GM23338 (cell line): Measurements from ENCODE around the gene DFFB. TPM values are rescaled to one million over a fixed set of nuclear protein-coding genes. Genes with fewer than 3 reads are reported as not detected.

Experiments used
- ATAC-seq: fragments of 200-7000 bp; cut with Tn5 transposase; 3 replicates; pipeline ENCODE4 v1.9.1; 2020
- DNase-seq: peaks from one replicate; pipeline ENCODE4 v3.0.0-alpha.2; 2015; ENCODE audit warnings: low spot score
- H2AFZ ChIP-seq: fragments of 200-600 bp; sonication (generic); 2 replicates; pipeline ENCODE4 v1.8.0; 2016; ENCODE audit warnings: antibody characterized with exemption, mild to moderate bottlenecking, moderate library complexity
- H3F3A ChIP-seq: fragments of 200-600 bp; sonication (generic); replicated peaks from 2 replicates; pipeline ENCODE4 v1.8.0; 2017; ENCODE audit warnings: antibody characterized with exemption, mixed run types, low read depth
- H3K27ac ChIP-seq: fragments of 200-600 bp; sonication (generic); 2 replicates; pipeline ENCODE4 v1.6.1; 2016; ENCODE audit warnings: low read depth
- H3K27me3 ChIP-seq: fragments of 200-600 bp; sonication (generic); 2 replicates; pipeline ENCODE4 v1.8.0; 2016; ENCODE audit warnings: mild to moderate bottlenecking, mixed run types, moderate library complexity; ENCODE audit not compliant: insufficient read depth
- H3K36me3 ChIP-seq: fragments of 200-600 bp; sonication (generic); 2 replicates; pipeline ENCODE4 v1.8.0; 2016; ENCODE audit warnings: mild to moderate bottlenecking; ENCODE audit not compliant: insufficient read depth
- H3K4me1 ChIP-seq: fragments of 200-600 bp; sonication (generic); 2 replicates; pipeline ENCODE4 v1.8.0; 2016; ENCODE audit warnings: mild to moderate bottlenecking, moderate library complexity; ENCODE audit not compliant: insufficient read depth
- H3K4me2 ChIP-seq: fragments of 200-600 bp; sonication (generic); 2 replicates; pipeline ENCODE4 v1.7.1; 2017; ENCODE audit warnings: mixed run types
- H3K4me3 ChIP-seq: fragments of 200-600 bp; sonication (generic); 2 replicates; pipeline ENCODE4 v1.6.1; 2016; ENCODE audit warnings: mixed run types
- H3K79me2 ChIP-seq: fragments of 200-600 bp; sonication (generic); replicated peaks from 2 replicates; pipeline ENCODE4 v1.8.0; 2017; ENCODE audit warnings: mild to moderate bottlenecking; ENCODE audit not compliant: insufficient read depth
- H3K9me2 ChIP-seq: fragments of 200-600 bp; sonication (generic); 2 replicates; pipeline ENCODE4 v1.8.0; 2017; ENCODE audit not compliant: insufficient read depth
- H4K20me1 ChIP-seq: fragments of 200-600 bp; sonication (generic); replicated peaks from 2 replicates; pipeline ENCODE4 v1.8.0; 2017; ENCODE audit warnings: mild to moderate bottlenecking; ENCODE audit not compliant: insufficient read depth
- H3K27ac Mint-ChIP-seq: 2 replicates; pipeline ENCODE4 v1.8.0; 2020; ENCODE audit warnings: inconsistent platforms, mild to moderate bottlenecking, moderate library complexity, mixed read lengths
- H3K27me3 Mint-ChIP-seq: 3 replicates; pipeline ENCODE4 v1.8.0; 2022; ENCODE audit warnings: low read depth, mild to moderate bottlenecking, moderate library complexity, mixed read lengths, inconsistent platforms; ENCODE audit not compliant: insufficient read depth, poor library complexity
- H3K36me3 Mint-ChIP-seq: 3 replicates; pipeline ENCODE4 v1.8.0; 2021; ENCODE audit warnings: low read depth, mild to moderate bottlenecking, inconsistent platforms, moderate library complexity, mixed read lengths
- H3K4me1 Mint-ChIP-seq: 3 replicates; pipeline ENCODE4 v1.8.0; 2020; ENCODE audit warnings: mild to moderate bottlenecking, inconsistent platforms, mixed read lengths
- H3K4me3 Mint-ChIP-seq: 3 replicates; pipeline ENCODE4 v1.8.0; 2021; ENCODE audit warnings: moderate library complexity, mild to moderate bottlenecking, inconsistent platforms, mixed read lengths
- H3K9me3 Mint-ChIP-seq: 3 replicates; pipeline ENCODE4 v1.8.0; 2020; ENCODE audit warnings: moderate library complexity, mild to moderate bottlenecking, inconsistent platforms, mixed read lengths
- CREB1 ChIP-seq: fragments of 250-450 bp; sonication (Bioruptor Pico); IDR thresholded peaks from 2 replicates; pipeline ENCODE4 v1.5.0; 2020; ENCODE audit warnings: low read depth, mild to moderate bottlenecking, moderate library complexity
- EZH2phosphoT487 ChIP-seq: fragments of 200-600 bp; sonication (generic); IDR thresholded peaks from one replicate; pipeline ENCODE4 v1.8.1; 2018; ENCODE audit warnings: antibody characterized with exemption; ENCODE audit not compliant: unreplicated experiment
- NANOG ChIP-seq: IDR thresholded peaks from 2 replicates; pipeline ENCODE4 v1.6.1; 2016; ENCODE audit warnings: antibody characterized with exemption, borderline replicate concordance
- POLR2AphosphoS5 ChIP-seq: IDR thresholded peaks from 2 replicates; pipeline ENCODE4 v1.6.1; 2016; ENCODE audit warnings: antibody characterized with exemption, low read depth
- STAT1 ChIP-seq: IDR thresholded peaks from one replicate; pipeline ENCODE4 v1.6.1; 2016; ENCODE audit warnings: antibody characterized with exemption; ENCODE audit not compliant: unreplicated experiment
- ZNF114 ChIP-seq: fragments of 250-450 bp; sonication (Bioruptor Pico); IDR thresholded peaks from 2 replicates; pipeline ENCODE4 v1.5.0; 2020; ENCODE audit warnings: mild to moderate bottlenecking, moderate library complexity
- ZNF331 ChIP-seq: fragments of 250-450 bp; sonication (Bioruptor Pico); IDR thresholded peaks from 2 replicates; pipeline ENCODE4 v1.5.0; 2020; ENCODE audit warnings: low read depth, mild to moderate bottlenecking, moderate library complexity
- polyA plus RNA-seq: library from polyadenylated mRNA; unstranded; fragments of >200 nt; fragmentation: Nextera tagmentation; extraction: Ambion mirVana; gene quantifications from 2 replicates; pipeline ENCODE4 v1.2.1, GENCODE V29; 2016
- total RNA-seq: library from RNA; depleted of rRNA; stranded (reverse); fragments of >200 nt; shearing (Covaris generic); gene quantifications from 2 replicates; pipeline ENCODE4 v1.2.3, GENCODE V29; 2014
- TF ChIP-seq, protein P1 (sequence below): IDR thresholded peaks from 2 replicates; pipeline ENCODE4 v1.6.1; 2016; ENCODE audit warnings: antibody characterized with exemption
- TF ChIP-seq, protein P2 (sequence below), 2 experiments: fragments of 200-600 bp in 1 of 2; sonication (generic) in 1 of 2; conservative IDR thresholded peaks; 2 replicates each; pipeline versions ENCODE4 v1.5.1 to v1.6.1; 2016 to 2017; ENCODE audit warnings: antibody characterized with exemption in 2 of 2, low read depth in 2 of 2, mild to moderate bottlenecking in 2 of 2, moderate library complexity in 1 of 2
- TF ChIP-seq, protein P3 (sequence below): fragments of 250-450 bp; sonication (Bioruptor Pico); IDR thresholded peaks from 2 replicates; pipeline ENCODE4 v1.5.0; 2020; ENCODE audit warnings: mild to moderate bottlenecking, moderate library complexity

DFFB gene
- total and polyA plus RNA-seq, 2 experiments from 2014 or later, result 6.5 to 18.1 TPM

- no peaks in the 10 kb centered on the region for H3K9me2 ChIP-seq
- no peaks in the 10 kb centered on the region for H3K9me3 Mint-ChIP-seq
- ATAC-seq (no peak), DNase-seq (no peak)
- H3K4me1 Mint-ChIP-seq, result peaks cover 9% of the 10 kb centered on the region; the same call in 2 of the 3 replicates
- no peak overlapping the region for H2AFZ ChIP-seq
- H3K27ac Mint-ChIP-seq, result no peak overlapping the region
- no peaks in the 10 kb centered on the region for H3F3A ChIP-seq
- no peaks in the 10 kb centered on the region for H3K4me1 ChIP-seq
- peaks cover 9% of the 10 kb centered on the region for H3K27me3 Mint-ChIP-seq
- peaks cover 32% of the 10 kb centered on the region for H3K79me2 ChIP-seq
- H3K27ac ChIP-seq, result no peak overlapping the region
- no peak for TF ChIP-seq POLR2AphosphoS5
- TF ChIP-seq, protein P1, sequence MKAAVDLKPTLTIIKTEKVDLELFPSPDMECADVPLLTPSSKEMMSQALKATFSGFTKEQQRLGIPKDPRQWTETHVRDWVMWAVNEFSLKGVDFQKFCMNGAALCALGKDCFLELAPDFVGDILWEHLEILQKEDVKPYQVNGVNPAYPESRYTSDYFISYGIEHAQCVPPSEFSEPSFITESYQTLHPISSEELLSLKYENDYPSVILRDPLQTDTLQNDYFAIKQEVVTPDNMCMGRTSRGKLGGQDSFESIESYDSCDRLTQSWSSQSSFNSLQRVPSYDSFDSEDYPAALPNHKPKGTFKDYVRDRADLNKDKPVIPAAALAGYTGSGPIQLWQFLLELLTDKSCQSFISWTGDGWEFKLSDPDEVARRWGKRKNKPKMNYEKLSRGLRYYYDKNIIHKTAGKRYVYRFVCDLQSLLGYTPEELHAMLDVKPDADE, result no peak
- TF ChIP-seq CREB1, result no peak
- TF ChIP-seq, protein P2, sequence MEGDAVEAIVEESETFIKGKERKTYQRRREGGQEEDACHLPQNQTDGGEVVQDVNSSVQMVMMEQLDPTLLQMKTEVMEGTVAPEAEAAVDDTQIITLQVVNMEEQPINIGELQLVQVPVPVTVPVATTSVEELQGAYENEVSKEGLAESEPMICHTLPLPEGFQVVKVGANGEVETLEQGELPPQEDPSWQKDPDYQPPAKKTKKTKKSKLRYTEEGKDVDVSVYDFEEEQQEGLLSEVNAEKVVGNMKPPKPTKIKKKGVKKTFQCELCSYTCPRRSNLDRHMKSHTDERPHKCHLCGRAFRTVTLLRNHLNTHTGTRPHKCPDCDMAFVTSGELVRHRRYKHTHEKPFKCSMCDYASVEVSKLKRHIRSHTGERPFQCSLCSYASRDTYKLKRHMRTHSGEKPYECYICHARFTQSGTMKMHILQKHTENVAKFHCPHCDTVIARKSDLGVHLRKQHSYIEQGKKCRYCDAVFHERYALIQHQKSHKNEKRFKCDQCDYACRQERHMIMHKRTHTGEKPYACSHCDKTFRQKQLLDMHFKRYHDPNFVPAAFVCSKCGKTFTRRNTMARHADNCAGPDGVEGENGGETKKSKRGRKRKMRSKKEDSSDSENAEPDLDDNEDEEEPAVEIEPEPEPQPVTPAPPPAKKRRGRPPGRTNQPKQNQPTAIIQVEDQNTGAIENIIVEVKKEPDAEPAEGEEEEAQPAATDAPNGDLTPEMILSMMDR (conservative IDR thresholded peaks at IDR 0.05; ENCODE audit: low read depth in 2 of 2), result no peak
- H3K4me3 Mint-ChIP-seq, result no peak overlapping the region
- H4K20me1 ChIP-seq, result no peaks in the 10 kb centered on the region; the same call in 1 of the 2 replicates
- H3K36me3 Mint-ChIP-seq, result no peaks in the 10 kb centered on the region
- H3K36me3 ChIP-seq, result no peaks in the 10 kb centered on the region
- H3K4me3 ChIP-seq, result no peak overlapping the region
- no peak overlapping the region for H3K4me2 ChIP-seq
- H3K27me3 ChIP-seq, result no peaks in the 10 kb centered on the region
Measured at GRCh38 chr1:3852091-3852490, 5.2 kb upstream of the DFFB start.

DNA sequence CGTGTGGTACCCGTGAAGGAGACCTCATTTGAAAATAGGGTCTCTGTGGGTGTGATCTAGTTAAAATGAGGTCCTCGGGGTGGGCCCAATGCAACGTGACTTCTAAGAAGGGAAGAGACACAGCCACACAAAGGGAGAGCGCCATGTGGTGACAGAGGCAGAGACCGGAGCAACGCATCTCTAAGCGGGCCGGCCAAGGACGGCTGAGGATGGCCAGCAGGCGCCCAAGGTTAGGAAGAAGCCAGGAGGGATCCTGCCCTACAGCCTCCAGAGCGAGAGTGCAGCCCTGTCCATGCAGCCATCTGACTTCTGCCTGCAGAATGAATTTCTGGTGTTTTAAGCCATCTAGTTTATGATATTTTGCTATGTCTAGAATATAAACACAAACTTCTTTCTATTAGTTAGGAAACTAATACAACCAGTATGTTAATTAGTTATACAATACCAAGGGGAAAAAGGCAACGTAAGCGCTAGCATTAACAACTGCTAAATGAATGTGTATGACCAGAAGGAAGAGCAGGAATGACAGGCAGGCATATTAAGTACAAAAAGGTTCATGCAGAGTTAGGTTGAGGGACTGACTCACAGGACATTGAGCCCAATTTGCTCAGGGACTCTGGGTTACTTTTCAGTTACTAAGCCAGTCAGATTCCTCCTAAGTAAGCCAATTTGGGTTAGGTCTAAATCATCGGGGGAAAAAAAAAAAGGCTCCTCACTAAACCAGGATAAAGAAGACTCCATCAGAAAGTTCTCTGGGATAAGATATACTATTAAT is 4.4 kb upstream of the DFFB start:
- Mint-ChIP-seq H3K4me3 (no peak overlapping the region), H3K27me3 (peaks cover 12% of the 10 kb centered on the region), H3K36me3 (no peaks in the 10 kb centered on the region), H3K27ac (no peak overlapping the region), H3K4me1 (peaks cover 9% of the 10 kb centered on the region), H3K9me3 (no peaks in the 10 kb centered on the region)
- H4K20me1 ChIP-seq, result no peaks in the 10 kb centered on the region; the same call in 1 of the 2 replicates
- no peaks in the 10 kb centered on the region for H3K36me3 ChIP-seq
- DNase-seq (peak; percentile 14), ATAC-seq (no peak)
- no peak overlapping the region for H3K4me2 ChIP-seq
- no peak overlapping the region for H3K4me3 ChIP-seq
- H3K9me2 ChIP-seq, result no peaks in the 10 kb centered on the region
- H3F3A ChIP-seq, result no peaks in the 10 kb centered on the region
- H3K27ac ChIP-seq, result no peak overlapping the region
- peaks cover under 1% of the 10 kb centered on the region; the same call in 1 of the 2 replicates for H3K4me1 ChIP-seq
- H3K27me3 ChIP-seq, result peaks cover 2% of the 10 kb centered on the region; the same call in 1 of the 2 replicates
- H2AFZ ChIP-seq, result no peak overlapping the region
- H3K79me2 ChIP-seq, result peaks cover 32% of the 10 kb centered on the region
- no peak for TF ChIP-seq NANOG
- no peak for TF ChIP-seq ZNF331 (CRISPR knock-in tag)
- TF ChIP-seq, protein P3, sequence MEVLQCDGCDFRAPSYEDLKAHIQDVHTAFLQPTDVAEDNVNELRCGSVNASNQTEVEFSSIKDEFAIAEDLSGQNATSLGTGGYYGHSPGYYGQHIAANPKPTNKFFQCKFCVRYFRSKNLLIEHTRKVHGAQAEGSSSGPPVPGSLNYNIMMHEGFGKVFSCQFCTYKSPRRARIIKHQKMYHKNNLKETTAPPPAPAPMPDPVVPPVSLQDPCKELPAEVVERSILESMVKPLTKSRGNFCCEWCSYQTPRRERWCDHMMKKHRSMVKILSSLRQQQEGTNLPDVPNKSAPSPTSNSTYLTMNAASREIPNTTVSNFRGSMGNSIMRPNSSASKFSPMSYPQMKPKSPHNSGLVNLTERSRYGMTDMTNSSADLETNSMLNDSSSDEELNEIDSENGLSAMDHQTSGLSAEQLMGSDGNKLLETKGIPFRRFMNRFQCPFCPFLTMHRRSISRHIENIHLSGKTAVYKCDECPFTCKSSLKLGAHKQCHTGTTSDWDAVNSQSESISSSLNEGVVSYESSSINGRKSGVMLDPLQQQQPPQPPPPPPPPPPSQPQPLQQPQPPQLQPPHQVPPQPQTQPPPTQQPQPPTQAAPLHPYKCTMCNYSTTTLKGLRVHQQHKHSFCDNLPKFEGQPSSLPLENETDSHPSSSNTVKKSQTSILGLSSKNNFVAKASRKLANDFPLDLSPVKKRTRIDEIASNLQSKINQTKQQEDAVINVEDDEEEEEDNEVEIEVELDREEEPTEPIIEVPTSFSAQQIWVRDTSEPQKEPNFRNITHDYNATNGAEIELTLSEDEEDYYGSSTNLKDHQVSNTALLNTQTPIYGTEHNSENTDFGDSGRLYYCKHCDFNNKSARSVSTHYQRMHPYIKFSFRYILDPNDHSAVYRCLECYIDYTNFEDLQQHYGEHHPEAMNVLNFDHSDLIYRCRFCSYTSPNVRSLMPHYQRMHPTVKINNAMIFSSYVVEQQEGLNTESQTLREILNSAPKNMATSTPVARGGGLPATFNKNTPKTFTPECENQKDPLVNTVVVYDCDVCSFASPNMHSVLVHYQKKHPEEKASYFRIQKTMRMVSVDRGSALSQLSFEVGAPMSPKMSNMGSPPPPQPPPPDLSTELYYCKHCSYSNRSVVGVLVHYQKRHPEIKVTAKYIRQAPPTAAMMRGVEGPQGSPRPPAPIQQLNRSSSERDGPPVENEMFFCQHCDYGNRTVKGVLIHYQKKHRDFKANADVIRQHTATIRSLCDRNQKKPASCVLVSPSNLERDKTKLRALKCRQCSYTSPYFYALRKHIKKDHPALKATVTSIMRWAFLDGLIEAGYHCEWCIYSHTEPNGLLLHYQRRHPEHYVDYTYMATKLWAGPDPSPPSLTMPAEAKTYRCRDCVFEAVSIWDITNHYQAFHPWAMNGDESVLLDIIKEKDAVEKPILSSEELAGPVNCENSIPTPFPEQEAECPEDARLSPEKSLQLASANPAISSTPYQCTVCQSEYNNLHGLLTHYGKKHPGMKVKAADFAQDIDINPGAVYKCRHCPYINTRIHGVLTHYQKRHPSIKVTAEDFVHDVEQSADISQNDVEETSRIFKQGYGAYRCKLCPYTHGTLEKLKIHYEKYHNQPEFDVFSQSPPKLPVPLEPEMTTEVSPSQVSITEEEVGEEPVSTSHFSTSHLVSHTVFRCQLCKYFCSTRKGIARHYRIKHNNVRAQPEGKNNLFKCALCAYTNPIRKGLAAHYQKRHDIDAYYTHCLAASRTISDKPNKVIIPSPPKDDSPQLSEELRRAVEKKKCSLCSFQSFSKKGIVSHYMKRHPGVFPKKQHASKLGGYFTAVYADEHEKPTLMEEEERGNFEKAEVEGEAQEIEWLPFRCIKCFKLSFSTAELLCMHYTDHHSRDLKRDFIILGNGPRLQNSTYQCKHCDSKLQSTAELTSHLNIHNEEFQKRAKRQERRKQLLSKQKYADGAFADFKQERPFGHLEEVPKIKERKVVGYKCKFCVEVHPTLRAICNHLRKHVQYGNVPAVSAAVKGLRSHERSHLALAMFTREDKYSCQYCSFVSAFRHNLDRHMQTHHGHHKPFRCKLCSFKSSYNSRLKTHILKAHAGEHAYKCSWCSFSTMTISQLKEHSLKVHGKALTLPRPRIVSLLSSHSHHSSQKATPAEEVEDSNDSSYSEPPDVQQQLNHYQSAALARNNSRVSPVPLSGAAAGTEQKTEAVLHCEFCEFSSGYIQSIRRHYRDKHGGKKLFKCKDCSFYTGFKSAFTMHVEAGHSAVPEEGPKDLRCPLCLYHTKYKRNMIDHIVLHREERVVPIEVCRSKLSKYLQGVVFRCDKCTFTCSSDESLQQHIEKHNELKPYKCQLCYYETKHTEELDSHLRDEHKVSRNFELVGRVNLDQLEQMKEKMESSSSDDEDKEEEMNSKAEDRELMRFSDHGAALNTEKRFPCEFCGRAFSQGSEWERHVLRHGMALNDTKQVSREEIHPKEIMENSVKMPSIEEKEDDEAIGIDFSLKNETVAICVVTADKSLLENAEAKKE (CRISPR knock-in tag), result no peak
- TF ChIP-seq EZH2phosphoT487, result no peak
- no peak for TF ChIP-seq STAT1
- no peak for TF ChIP-seq CREB1
- TF ChIP-seq ZNF114 (CRISPR knock-in tag), result no peak
